Fibroblast of skin of right biceps (primary cell): ENCODE results near the gene COL13A1.
A peak's percentile ranks its signal among the peaks of the same experiment; 100 is the strongest.

ENCODE experiments used
- DNase-seq: peaks from one replicate; pipeline ENCODE4 v3.0.0-alpha.2; 2013

The COL13A1 gene

GRCh38 chr10:69955211-69955805 lies 153.6 kb downstream of the COL13A1 start:
- no peak for DNase-seq

GRCh38 chr10:69955897-69956740 lies 154.4 kb downstream of the COL13A1 start:
- no peak for DNase-seq

GRCh38 chr10:69956741-69957230 lies 155.1 kb downstream of the COL13A1 start:
- no peak for DNase-seq

GRCh38 chr10:69957241-69957885 lies 155.7 kb downstream of the COL13A1 start:
- no peak for DNase-seq

- peak; percentile 54 for DNase-seq
Observed at GRCh38 chr10:69957886-69958555, 156.3 kb downstream of the COL13A1 start.

- DNase-seq, result no peak
Observed at GRCh38 chr10:69958556-69958902, 156.8 kb downstream of the COL13A1 start.

- DNase-seq, result peak; percentile 5
Observed at GRCh38 chr10:69959911-69960310, 158.2 kb downstream of the COL13A1 start.

GRCh38 chr10:69960606-69960987 lies 158.9 kb downstream of the COL13A1 start:
- no peak for DNase-seq

GRCh38 chr10:69960988-69961880 lies 159.5 kb downstream of the COL13A1 start:
- peak; percentile 3 for DNase-seq

- DNase-seq, result no peak
Observed at GRCh38 chr10:69961881-69962745, 160.4 kb downstream of the COL13A1 start.

GRCh38 chr10:69962746-69963135 lies 161.0 kb downstream of the COL13A1 start:
- DNase-seq, result no peak

- no peak for DNase-seq
Observed at GRCh38 chr10:69963178-69963834, 161.6 kb downstream of the COL13A1 start.

GRCh38 chr10:69963835-69964710 lies 162.4 kb downstream of the COL13A1 start:
- DNase-seq, result no peak

- DNase-seq, result no peak
Observed at GRCh38 chr10:69965086-69965485, 163.4 kb downstream of the COL13A1 start.

- DNase-seq, result peak; percentile 32
Observed at GRCh38 chr10:69965919-69966662, 164.4 kb downstream of the COL13A1 start.

- peak; percentile 6 for DNase-seq
Observed at GRCh38 chr10:69968830-69969229, 167.1 kb downstream of the COL13A1 start.

- no peak for DNase-seq
Observed at GRCh38 chr10:69969977-69970376, 168.3 kb downstream of the COL13A1 start.

GRCh38 chr10:69972981-69973397 lies 171.3 kb downstream of the COL13A1 start:
- peak; percentile 30 for DNase-seq

GRCh38 chr10:69973678-69974077 lies 172.0 kb downstream of the COL13A1 start:
- DNase-seq, result no peak
